OCI-LY1 (cell line): ENCODE measurements around the gene UNCX.

Experiments
- CTCF ChIP-seq: fragments of 200-600 bp; sonication (generic), shearing (Covaris generic); IDR thresholded peaks from 2 replicates; pipeline ENCODE4 v1.5.1; 2017; ENCODE audit warnings: mild to moderate bottlenecking, antibody characterized with exemption, low read length, moderate library complexity, mixed read lengths
- EZH2 ChIP-seq: fragments of 200-600 bp; sonication (generic), shearing (Covaris generic); IDR thresholded peaks from 2 replicates; pipeline ENCODE4 v1.8.0; 2017; ENCODE audit warnings: borderline replicate concordance, mixed run types, mild to moderate bottlenecking, antibody characterized with exemption, low read length, moderate library complexity, mixed read lengths

GRCh38 chr7:1243964-1244416, 11.3 kb downstream of the UNCX start:
- TF ChIP-seq CTCF = no peak
- no peak for TF ChIP-seq EZH2
